ENCODE measurements around the gene KCTD1. TPM values are rescaled to one million over a fixed set of nuclear protein-coding genes. Genes with fewer than 3 reads are reported as not detected.

KCTD1 gene
- total and polyA plus RNA-seq, 8 donors, result 7.1 to 118 (median 12.9) TPM

- no peak overlapping the region for H3K4me3 ChIP-seq
- intact Hi-C loops (cut with DNase I; ENCODE audit: low total_unique reads), result no loop called here
- peak in 1 of 2 donors; percentile 57 for DNase-seq
- 69 to 83% (median 77%) methylated on average over 7 of the region's 7 CpGs for WGBS, 5 donors
- TF ChIP-seq CTCF (IDR thresholded peaks at IDR 0.05) (no peak), EP300 (IDR thresholded peaks at IDR 0.05) (no peak), POLR2AphosphoS5 (IDR thresholded peaks at IDR 0.05) (no peak), POLR2A (IDR thresholded peaks at IDR 0.05) (no peak)
- H3K9me3 ChIP-seq, result no peaks in the 10 kb centered on the region
- no peaks in the 10 kb centered on the region for H3K27me3 ChIP-seq
- H3K27ac ChIP-seq, result no peak overlapping the region
- no peaks in the 10 kb centered on the region for H3K4me1 ChIP-seq
- peaks cover 0 to 15% (median 6%) of the 10 kb centered on the region in 4 donors for H3K36me3 ChIP-seq
These were observed 45.0 kb downstream of the KCTD1 start for GRCh38 chr18:26503382-26503781.

DNA sequence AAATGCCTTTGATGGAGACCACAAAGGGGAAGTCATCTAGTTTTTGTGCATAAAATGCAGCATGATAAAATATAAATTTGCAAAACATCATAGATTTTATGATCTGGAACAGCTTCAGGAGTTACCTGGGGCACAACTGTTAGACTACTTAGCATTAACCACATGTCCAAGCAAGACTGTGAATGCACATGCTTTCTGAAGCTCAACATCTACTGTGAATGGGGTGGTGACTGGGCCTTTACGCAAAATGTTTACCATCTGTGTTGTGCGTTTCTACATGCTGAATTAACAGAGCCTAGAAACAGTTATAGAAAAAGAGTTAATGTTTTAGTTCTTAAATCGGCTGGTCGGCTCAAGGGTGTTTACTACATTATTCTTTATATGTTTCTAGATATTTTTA, 45.5 kb downstream of the KCTD1 start:
- no peaks in the 10 kb centered on the region for H3K9me3 ChIP-seq
- no peaks in the 10 kb centered on the region for H3K4me1 ChIP-seq
- intact Hi-C loops (cut with DNase I; ENCODE audit: low total_unique reads), result no loop called here
- WGBS, 5 donors, result 88 to 91% (median 89%) methylated on average over 4 of the region's 4 CpGs
- no peaks in the 10 kb centered on the region for H3K27me3 ChIP-seq
- no peak for DNase-seq
- no peak for TF ChIP-seq POLR2A (IDR thresholded peaks at IDR 0.05)
- no peak for TF ChIP-seq POLR2AphosphoS5 (IDR thresholded peaks at IDR 0.05)
- TF ChIP-seq CTCF (IDR thresholded peaks at IDR 0.05), result no peak
- TF ChIP-seq EP300 (IDR thresholded peaks at IDR 0.05), result no peak
- H3K36me3 ChIP-seq, result peaks cover 0 to 17% (median 8%) of the 10 kb centered on the region in 4 donors
- no peak overlapping the region for H3K27ac ChIP-seq
- no peak overlapping the region for H3K4me3 ChIP-seq

DNA sequence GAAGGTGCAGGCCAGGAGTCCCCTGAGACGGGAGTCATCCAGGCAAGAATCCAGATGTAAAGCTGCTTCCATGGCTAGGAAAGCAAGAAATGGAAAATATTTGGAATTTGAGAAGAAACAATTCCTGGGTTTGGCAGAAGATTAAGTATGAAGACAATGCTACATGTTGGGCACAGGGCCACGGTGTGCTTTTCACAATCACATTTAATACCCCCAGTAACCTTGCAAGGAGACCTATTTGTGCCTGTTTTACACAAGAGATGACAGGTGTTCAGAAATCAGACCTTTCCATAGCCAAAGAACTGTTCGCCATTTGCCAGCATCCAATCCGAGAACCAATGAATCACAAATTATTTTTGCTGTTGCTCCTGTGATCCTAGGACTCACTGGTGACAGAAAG, 50.5 kb downstream of the KCTD1 start:
- DNase-seq, result no peak

GRCh38 chr18:26496528-26496927, 51.8 kb downstream of the KCTD1 start:
- H3K9me3 ChIP-seq, result no peaks in the 10 kb centered on the region
- no peak overlapping the region for H3K4me3 ChIP-seq
- DNase-seq, result no peak
- H3K4me1 ChIP-seq, result no peaks in the 10 kb centered on the region
- 88 to 97% (median 92%) methylated on average over 1 of the region's 1 CpG for WGBS, 5 donors
- no peaks in the 10 kb centered on the region for H3K27me3 ChIP-seq
- intact Hi-C loops (cut with DNase I; ENCODE audit: low total_unique reads), result no loop called here
- TF ChIP-seq POLR2AphosphoS5 (IDR thresholded peaks at IDR 0.05) (no peak), POLR2A (IDR thresholded peaks at IDR 0.05) (no peak), EP300 (IDR thresholded peaks at IDR 0.05) (no peak), CTCF (IDR thresholded peaks at IDR 0.05) (no peak)
- no peak overlapping the region for H3K27ac ChIP-seq
- peaks cover 0 to 28% (median 15%) of the 10 kb centered on the region in 4 donors for H3K36me3 ChIP-seq

More for the DNA sequence above, 50.5 kb downstream of the KCTD1 start:
- Histone ChIP-seq H3K27ac (no peak overlapping the region), H3K36me3 (peaks cover 0 to 28% (median 15%) of the 10 kb centered on the region in 4 donors), H3K27me3 (no peaks in the 10 kb centered on the region), H3K4me3 (no peak overlapping the region), H3K9me3 (no peaks in the 10 kb centered on the region), H3K4me1 (no peaks in the 10 kb centered on the region)
- intact Hi-C loops (cut with DNase I; ENCODE audit: low total_unique reads), result no loop called here
- TF ChIP-seq POLR2AphosphoS5 (IDR thresholded peaks at IDR 0.05), result no peak
- TF ChIP-seq CTCF (IDR thresholded peaks at IDR 0.05), result no peak
- no peak for TF ChIP-seq EP300 (IDR thresholded peaks at IDR 0.05)
- TF ChIP-seq POLR2A (IDR thresholded peaks at IDR 0.05), result no peak
- 90 to 94% (median 93%) methylated on average over 4 of the region's 4 CpGs for WGBS, 5 donors

Measured in stomach (tissue), 9 donors.